ENCODE results near the gene UMOD.

- TF ChIP-seq CTCF (IDR thresholded peaks at IDR 0.05) (no peak), POLR2A (IDR thresholded peaks at IDR 0.05) (peak in 2 of 3 donors; percentile 24 to 27)
Measured at GRCh38 chr16:20331635-20332034, 20.9 kb downstream of the UMOD start.
